Brain pericyte (primary cell): ENCODE data around the gene ALG14.
"Not testable (repeated sequence)": the region's sequence is repeated elsewhere in the genome, so short reads cannot be mapped to it uniquely, and the experiment has no call there.

Source experiments
- DNase-seq: peaks from one replicate; pipeline ENCODE4 v3.0.0-alpha.2; 2012; ENCODE audit warnings: low read depth, low spot score

The ALG14 gene

DNA sequence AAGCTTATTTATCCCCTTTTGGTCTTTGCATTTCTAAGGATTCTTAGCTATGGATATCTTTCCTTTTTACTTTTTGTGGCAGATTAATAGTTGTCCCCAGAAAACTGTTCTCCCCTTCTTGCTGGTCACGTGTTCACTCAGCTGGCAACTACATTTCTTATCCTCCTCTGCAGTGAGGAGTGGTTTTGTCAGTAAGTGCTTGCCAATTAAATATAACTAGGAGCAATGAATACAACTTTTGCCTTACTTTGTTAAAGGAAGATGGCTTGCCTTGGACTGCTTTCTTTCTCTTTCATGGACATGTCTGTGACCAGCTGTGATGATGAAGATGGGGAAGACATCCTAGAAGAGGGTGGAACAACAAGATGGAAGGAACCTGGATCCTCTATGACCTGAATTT lies 15.6 kb upstream of the ALG14 start:
- no peak for DNase-seq

DNA sequence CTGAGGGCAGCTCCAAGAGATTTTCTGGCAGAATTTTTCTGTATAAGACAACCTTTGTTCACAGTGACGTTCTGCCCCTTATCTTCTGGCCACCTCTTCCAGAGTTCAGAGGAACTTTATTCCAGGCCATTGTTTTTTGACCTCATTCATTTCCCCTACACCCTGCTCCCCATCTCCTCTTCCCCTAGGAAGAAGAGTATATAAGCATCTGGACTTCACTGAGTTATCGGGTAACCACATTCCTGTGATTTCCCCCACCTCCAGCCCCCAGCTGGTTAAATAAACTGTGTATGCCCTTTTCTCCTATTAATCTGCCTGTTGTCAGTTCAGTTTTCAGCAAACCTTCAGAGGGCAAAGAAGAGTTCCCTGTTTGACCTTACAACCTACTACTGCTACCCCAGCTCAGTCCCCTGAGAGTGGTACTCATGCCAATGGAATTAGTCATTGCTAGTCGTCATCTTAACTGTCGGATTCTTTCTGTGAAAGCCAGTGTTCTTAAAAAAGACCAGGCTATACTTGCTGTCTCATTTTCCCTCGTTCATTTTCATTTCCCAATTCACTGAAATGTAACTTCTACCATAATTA lies 14.3 kb upstream of the ALG14 start:
- peak; percentile 75 for DNase-seq

DNA sequence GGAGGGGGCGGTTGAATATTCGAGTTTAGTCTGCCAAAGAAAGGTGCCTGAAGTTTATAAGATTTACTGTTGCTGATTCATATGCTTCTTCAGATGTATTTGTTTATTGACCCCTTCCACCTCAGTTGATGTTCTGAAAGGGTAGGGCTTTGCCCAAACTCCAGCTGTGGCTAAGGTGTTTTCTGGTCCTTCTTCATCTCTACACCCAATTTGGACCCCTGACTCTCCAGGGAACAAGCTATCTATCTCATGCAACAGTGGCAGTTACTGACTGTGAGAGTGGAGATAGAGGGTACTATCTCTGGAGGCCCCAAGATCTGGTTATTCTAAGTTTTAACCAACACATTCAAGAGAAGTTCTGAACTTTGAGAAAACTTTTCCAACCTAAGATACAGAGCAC lies 12.6 kb upstream of the ALG14 start:
- no peak for DNase-seq

DNA sequence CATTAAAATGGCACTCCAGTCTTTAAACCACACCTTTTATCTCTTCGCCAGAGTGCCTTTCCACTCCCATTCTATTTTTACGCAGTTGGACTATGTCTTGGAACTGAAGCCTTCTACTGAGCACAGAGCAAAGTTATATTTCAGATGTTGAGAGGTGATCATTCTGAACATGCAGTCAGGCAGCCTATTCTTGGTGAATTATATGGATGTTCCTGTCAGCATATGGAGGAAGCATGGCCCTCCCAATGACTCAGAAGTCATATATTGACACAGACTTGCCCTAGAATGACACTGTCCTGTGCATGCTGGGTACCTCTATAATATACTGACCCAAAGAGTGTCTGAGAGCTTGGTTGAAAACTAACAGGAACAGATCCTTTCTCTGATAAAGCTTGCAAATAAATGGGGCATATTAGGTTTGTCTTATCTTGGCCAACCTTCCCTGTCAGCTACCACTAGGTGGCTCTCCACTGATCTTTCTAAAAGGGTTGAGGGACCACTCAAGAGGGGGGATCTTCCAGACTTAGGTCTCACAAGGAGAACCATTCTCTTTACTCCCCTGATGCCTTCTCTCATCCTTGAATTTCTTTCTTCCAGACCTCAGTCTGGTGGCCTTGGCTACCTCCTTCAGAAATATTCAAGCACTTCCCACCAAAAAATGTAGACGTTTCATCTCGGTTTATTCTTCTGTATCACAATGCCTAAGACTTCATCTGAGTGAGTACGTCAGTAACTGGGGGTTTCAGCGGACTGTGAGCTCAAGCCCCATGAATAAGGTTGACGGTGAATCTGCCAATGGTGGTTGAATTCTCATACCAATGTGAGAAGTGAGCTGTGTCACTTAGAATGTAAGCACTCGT lies 11.8 kb upstream of the ALG14 start:
- no peak for DNase-seq

DNA sequence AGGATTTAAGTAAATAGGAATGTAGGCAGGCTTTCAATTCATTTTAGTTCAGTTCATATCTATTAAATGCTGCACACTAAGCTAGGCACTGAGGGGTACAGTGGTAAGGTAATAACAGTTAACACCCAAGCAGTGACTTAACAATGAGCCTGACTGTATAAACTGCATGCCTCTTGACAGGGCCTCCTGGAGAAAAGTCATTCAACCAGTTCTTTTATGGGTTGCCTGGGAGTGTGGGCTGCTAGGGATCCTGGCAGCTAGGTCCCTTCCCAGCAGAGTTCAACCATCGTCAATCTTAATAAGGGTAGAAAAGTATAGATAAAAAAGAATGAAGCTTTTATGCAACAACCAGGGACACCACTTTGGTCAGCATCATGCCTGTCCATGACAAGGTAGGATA lies 8.1 kb upstream of the ALG14 start:
- no peak for DNase-seq

DNA sequence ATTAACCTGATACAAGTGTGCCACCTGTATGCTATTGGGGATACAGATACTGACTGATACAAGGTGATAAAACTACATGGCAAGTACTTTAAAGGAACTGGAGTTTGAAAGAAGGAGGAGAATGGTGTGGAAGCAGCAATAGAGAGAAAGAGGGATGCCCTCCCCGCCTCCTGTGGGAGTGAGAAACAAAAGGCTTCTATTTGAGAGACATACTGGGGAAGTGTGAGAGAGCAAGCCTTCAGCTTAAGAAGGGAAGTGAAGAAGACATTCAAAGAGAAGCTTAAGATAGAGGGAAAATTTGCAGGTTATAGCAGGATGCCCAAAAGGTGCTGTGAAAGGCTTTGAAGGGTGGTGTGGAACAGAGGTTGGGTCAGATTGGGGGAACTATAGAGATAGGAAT lies 7.7 kb upstream of the ALG14 start:
- no peak for DNase-seq

DNA sequence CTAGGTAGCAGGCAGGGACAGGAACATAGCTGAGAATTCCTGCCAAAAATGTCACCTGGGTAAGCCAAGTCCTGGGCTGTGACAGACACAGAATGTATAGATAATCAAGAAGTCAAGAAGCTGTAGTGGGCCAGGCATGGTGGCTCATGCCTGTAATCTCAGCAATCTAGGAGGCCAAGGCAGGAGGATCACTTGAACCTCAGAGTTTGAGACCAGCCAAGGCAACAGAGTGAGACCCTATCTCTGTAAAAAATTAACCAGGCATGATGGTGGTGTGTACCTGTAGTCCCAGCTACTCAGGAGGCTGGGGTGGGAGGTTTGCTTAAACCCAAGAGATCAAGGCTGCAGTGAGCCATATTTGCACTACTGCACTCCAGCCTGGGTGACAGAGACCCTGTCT lies 3.3 kb upstream of the ALG14 start:
- no peak for DNase-seq

DNA sequence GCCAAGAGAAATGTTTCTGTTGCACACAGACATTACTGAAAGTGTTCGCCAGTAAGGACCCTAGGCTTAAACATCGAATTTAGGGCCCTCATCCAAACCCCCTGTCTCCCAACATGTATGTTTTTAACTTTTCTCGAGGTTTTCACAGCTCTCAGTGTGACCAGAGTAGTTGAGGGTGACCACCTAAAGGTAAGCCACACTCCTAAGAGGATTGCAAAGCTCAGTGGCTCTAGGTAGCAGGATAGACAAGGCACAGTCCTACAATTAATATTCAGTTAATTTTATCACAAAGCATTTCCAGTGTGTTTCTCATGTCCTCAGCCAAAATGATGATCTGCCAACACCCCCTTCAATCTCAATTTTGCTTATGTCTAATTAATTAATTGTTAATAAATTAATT lies 695 bp upstream of the ALG14 start:
- DNase-seq = no peak

DNA sequence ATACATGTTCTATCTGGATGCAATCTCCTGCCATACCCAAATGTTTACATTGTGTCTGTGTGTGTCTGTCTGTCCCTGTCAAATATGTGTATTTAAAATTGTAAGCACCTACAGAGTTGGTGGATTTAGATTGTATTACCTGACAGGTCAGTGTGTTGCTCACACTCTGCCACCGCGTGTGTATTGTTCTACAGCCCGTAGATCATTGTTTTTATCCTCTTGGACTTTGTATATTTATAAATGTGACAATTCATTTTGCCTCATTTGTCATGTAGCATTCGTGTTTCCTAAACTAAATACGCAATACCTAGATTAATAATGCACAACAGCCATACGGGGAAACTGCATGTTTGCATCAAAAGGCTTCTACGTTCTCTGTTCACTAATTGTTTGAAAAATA lies 634 bp downstream of the ALG14 start:
- no peak for DNase-seq

DNA sequence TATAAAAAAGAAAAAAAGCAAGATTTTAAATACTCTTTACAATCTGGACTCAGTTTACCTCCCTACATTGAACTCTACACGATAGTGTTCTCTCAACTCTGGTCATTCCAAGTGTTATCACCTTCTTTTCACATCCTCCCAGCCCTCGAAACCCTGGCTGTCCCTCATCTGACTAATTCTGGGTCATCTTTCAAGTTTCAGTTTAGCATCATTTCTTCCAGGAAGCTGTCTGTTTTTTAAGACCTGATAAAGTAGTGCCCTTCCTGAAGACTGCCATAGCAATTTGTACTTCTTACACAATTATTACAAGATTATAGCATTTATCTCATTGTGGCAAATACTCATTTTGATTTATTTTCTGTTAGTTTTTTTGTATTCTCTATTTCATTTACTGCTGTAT lies 1.2 kb downstream of the ALG14 start:
- DNase-seq = no peak

DNA sequence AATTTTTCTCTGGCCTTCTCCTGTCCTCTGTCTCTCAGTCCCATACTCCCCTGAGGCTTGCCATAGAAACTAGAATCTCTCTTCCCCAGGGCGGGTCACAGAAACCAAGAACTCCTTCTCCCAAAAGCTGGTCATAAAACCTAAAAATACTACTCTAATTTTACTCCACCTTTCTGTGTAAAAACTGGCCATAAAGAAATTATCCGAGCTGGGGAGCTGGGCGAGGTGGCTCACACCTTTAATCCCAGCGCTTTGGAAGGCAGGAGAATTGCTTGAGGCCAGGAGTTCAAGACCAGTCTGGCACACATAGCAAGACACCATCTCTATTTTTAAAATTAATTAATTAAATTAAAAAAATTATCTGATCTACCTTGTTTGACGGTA lies 3.0 kb downstream of the ALG14 start:
- DNase-seq = no peak

DNA sequence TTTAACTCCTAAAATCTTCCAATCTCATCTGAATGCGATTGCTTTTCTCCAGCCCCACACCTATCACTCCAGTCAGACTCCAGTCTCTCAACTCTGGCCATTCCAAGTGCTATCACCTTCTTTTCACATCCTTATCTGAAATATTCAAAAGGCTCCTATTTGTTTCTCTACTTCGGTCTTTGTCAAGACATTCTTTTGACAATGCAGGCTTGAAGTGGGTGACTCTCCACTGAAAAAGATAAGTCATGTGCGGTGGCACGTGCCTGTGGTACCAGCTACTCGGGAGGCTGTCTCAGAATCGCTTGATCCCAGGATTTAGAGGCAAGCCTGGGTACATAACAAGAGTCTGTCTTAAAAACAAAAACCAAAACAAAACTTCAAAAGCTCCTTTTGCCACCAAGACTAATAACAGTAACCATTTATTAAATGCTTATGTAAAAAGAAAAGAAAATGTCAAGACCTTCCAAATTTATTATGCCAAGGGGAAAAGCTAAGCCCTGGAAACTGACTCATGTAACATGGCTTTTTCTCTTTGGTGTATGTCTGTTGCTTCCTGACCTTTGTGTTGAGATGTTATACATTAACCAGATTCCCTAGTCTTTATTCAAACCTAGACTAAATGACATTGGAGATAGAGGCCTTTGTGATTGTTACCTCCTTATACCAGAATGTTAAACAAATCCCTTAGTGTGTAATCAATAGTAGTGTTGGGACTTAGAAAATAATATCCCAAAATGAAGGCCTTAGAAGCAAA lies 3.6 kb downstream of the ALG14 start:
- DNase-seq = no peak

DNA sequence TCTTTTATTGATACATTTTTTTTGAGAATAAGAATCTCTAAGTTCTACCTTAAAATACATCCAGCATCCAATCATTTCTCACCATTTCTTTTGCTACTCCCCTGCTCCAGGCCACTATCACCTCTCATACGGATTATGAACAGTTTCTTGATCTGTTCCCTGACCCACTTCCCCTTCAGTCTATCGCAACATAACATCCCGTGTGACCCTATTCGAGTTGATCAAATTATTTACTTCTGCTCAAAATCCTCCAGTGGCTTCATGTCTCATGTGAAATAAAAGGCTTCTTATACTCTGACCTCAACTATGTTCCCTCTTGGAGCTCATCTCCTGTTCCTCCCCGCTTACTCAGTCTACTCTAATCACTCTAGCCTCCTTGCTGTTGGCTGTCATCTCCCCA lies 5.2 kb downstream of the ALG14 start:
- DNase-seq = no peak

DNA sequence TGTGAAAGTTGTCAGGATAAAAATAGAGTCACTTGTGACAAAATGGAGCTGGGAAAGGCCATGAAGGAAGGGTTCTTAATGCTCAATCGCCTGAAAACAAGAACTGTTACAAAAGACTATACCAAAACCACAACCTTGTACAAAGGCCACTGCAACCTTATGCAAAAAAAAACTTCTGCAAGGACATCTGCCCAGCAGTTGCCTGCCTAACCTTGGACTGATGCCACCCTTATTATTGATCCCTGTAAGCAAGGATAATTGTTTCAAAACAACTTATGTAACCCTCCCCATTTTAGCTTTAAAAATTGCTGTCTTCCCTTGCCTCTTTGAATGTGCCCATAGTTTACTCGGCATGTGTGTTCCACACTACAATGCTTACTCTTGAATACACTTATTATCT lies 5.7 kb downstream of the ALG14 start:
- no peak for DNase-seq

DNA sequence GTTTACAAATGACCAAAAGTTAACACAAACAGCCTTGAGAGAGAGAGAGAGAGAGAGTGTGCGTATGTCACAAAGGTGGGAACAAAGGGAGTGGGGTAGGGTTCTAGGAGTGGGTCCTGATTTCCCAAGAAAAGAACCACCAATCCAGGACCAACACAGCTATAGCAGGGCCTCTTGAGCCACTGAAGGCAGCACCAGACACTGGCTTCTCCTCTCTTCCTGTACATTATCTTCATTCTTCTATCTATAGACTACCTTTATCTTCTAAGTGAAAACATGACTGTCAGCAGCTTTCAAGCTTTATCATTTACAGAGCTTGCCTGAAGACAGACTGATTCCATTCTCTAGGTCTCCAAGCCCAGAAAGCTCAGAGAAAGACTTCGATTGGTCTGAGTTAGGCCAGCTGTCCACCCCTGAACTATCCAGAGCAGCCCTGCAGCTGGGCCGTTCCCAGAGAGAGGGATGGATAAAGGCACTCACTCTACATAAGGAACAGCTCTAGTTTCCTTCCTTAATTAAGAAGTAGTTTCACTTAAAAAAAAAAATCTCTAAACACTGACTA lies 11.2 kb downstream of the ALG14 start:
- DNase-seq = no peak

DNA sequence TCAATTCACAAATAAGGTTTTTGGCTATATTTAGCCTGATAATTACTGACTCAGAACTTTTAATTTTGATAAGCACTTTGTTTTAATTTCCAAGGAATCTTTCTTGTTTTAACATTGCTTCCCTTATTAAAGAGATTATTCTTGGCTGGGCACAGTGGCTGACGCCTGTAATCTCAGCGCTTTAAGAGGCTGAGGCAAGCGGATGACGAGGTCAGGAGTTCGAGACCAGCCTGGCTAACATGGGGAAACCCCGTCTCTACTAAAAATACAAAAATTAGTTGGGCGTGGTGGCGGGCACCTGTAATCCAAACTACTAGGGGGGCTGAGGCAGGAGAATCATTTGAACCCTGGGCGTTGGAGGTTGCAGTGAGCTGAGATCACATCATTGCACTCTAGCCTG lies 13.8 kb downstream of the ALG14 start:
- DNase-seq = no peak

DNA sequence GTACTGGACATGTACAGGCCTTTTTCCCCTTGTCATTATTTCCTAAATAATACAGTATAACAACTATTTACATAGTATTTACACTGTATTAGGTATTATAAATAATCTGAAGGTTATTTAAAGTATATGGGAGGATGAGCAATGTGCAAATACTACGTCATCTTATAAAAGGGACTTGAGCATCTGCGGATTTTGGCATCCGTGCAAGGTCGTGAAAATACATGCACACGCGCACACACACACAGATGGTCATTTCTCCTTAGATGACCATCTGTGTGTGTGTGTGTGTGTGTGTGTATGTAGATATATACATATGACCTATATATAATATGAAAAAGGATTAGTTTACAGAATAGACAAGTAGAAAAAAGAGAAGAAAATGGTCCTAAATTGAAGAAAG lies 15.4 kb downstream of the ALG14 start:
- DNase-seq = no peak

DNA sequence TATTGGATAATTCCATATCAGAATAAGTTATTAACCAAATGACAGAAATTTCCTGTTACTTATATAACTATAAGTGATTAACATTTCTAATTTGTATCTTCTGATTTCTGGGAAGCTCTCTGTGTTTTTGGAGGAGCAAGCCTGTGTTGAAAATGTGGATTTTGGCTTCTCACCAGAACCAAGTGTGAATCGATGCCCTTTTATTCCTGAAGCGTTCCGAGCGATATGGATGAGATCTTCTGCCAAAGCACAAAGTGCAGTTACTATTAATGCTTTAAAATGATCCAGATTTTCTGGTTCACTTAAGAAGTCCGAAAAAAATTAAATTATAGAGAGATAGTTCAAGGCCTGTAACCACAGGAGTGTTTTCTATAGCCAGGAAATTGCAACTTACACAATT lies 22.8 kb downstream of the ALG14 start:
- DNase-seq = no peak

DNA sequence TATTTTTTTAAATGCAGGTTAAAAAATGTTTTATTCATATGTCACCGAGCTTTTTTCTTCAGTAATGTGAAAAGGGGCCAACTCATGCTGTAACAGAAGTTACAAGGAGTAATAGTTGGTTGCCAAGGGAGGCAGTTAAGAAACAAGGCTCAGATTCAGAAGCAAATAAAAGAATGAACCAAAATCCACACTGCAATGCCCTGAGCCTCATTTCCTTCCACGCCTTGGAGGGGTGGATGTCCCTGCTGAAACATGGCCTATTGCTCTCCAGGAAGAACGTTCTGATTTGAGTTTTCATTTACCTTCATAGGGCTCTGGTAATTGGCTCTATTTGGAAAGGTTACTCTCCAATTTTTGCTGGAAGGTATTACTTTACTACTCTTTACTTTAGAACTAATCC lies 24.4 kb downstream of the ALG14 start:
- DNase-seq = no peak

DNA sequence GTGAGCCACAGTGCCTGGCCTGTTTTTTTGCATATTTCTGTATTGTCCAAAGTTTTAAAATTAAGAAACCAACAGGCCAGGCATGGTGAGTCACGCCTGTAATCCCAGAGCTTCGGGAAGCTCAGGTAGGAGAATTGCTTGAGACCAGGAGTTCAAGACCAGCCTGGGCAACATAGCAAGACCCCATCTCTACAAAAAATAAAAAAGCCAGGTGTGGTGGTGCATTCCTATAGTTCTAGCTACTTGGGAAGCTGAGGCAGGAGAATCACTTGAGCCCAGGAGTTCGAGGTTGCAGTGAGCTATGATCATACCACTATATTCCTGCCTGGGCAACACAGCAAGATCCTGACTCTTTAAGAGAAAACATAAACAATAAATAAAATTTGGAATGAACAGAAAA lies 25.1 kb downstream of the ALG14 start:
- not testable (repeated sequence) for DNase-seq

DNA sequence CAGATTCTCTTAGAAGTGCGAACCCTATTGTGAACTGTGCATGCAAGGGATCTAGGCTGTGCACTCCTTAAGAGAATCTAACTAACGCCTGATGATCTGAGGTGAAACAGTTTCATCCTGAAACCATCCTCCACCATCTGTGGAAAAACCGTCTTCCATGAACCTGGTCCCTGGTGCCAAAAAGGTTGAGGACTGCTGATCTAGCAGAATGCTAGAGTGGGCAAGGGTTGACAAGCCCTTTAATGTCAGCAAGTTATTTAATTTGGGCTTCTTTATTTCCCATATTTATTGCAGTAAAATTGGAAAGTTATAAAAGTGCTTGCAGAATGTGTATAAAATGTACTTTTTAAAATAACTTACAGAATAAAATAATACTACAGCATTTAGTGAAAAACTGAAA lies 26.4 kb downstream of the ALG14 start:
- DNase-seq = no peak

DNA sequence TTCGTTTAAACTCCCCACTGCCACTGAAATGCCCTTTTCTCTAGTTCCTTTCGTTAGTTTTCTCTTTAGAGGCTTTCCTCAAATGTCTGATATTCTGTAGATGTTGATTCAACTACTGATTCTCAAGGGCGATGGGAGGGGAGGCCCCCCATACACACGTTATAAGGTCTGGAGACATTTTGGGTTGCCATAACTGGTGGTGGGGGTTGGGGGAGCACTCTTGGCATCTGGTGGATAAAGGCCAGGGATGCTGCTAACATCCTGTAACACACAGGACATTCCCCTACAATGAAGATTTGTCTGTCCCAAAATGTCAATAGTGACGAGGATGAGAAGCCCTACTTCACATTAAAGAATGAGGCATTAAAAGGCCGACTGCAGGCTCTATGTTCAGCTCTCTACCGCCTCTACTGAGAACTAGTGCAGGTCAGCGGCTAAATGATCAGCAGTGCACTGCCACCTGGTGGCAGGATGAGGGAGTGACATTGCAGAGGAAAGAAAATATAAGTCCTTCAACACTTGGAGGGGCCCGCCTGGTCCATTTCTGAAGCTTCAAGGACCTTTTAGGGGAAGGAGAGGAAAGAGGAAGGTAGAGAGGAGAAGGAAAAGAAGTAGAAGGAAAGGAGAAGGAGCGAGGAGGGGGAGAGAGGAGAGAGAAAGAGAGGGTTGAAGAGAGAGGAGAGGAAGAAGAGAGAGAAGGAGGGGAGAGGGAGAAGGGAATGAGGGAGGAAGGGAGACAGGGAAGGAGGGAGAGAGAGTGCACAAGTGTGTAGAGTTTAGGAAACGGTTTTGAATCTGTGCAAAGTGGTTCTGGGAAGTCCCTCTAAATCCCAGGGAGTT lies 29.4 kb downstream of the ALG14 start:
- peak; percentile 64 for DNase-seq
